GM12875 (cell line): ENCODE data around the gene BMERB1.
"Not testable (repeated sequence)": the region's sequence is repeated elsewhere in the genome, so short reads cannot be mapped to it uniquely, and the experiment has no call there.

ENCODE experiments used
- H3K4me3 ChIP-seq: one replicate; pipeline ENCODE4 v1.5.1; 2011; ENCODE audit warnings: low read depth, low read length, control low read depth
- TF ChIP-seq, protein P1 (sequence below): IDR thresholded peaks from 2 replicates; pipeline ENCODE4 v1.5.1; 2011; ENCODE audit warnings: low read depth, mild to moderate bottlenecking, control low read depth, inconsistent platforms, low read length, moderate library complexity, borderline replicate concordance; ENCODE audit not compliant: insufficient read depth

The BMERB1 gene

GRCh38 chr16:15567823-15568222 lies 133.4 kb downstream of the BMERB1 start:
- no peak overlapping the region for H3K4me3 ChIP-seq
- TF ChIP-seq, protein P1, sequence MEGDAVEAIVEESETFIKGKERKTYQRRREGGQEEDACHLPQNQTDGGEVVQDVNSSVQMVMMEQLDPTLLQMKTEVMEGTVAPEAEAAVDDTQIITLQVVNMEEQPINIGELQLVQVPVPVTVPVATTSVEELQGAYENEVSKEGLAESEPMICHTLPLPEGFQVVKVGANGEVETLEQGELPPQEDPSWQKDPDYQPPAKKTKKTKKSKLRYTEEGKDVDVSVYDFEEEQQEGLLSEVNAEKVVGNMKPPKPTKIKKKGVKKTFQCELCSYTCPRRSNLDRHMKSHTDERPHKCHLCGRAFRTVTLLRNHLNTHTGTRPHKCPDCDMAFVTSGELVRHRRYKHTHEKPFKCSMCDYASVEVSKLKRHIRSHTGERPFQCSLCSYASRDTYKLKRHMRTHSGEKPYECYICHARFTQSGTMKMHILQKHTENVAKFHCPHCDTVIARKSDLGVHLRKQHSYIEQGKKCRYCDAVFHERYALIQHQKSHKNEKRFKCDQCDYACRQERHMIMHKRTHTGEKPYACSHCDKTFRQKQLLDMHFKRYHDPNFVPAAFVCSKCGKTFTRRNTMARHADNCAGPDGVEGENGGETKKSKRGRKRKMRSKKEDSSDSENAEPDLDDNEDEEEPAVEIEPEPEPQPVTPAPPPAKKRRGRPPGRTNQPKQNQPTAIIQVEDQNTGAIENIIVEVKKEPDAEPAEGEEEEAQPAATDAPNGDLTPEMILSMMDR, result no peak

GRCh38 chr16:15570666-15571065 lies 136.3 kb downstream of the BMERB1 start:
- H3K4me3 ChIP-seq, result not testable (repeated sequence)

GRCh38 chr16:15571557-15571956 lies 137.2 kb downstream of the BMERB1 start:
- TF ChIP-seq, protein P1, result no peak
- H3K4me3 ChIP-seq, result no peak overlapping the region

- TF ChIP-seq, protein P1, result no peak
- H3K4me3 ChIP-seq, result no peak overlapping the region
These were observed 138.1 kb downstream of the BMERB1 start for GRCh38 chr16:15572329-15573001.

GRCh38 chr16:15573274-15573895 lies 139.0 kb downstream of the BMERB1 start:
- no peak overlapping the region for H3K4me3 ChIP-seq
- TF ChIP-seq, protein P1, result no peak

DNA sequence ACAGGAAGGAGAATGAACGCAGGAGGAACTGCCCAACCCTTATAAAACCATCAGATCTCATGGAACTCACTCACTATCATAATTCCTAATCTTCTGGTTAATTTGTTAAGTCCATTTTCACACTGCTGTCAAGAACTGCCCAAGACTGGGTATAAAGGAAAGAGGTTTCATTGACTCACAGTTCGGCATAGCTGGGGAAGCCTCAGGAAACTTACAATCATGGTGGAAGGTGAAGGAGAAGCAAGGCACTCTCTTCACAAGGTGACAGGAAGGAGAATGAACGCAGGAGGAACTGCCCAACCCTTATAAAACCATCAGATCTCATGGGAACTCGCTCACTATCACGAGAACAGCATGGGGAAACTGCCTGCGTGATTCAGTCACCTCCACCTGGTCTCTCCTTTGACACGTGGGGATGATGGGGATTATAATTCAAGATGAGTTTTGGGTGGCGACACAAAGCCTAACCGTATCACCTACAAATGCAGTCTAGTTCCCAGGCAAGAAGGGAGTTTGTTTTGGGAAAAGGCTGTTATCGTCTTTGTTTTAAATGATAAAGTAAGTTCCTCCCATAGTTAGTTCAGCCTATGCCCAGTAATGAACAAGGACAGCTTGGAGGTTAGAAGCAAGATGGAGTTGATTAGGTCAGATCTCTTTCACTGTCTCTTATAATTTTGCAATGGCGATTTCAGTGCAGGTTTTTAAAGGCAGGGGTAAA lies 139.7 kb downstream of the BMERB1 start:
- H3K4me3 ChIP-seq, result not testable (repeated sequence)

DNA sequence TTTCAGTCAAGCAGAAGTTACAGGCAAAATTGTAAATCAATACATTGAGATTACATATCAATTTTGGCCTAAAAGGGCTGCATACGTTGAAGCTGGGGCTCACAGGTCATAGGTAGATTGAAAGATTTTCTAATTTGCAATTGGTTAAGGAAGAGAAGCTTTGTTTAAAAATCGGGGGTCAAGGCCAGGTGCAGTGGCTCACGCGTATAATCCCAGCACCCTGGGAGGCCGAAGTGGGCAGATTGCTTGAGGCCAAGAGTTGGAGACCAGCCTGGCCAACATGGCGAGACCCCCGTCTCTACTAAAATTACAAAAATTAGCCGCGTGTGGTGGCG lies 140.2 kb downstream of the BMERB1 start:
- H3K4me3 ChIP-seq, result no peak overlapping the region
- TF ChIP-seq, protein P1, result no peak
